ENCODE data around the gene ACSS1. TPM values are rescaled to one million over a fixed set of nuclear protein-coding genes. Genes with fewer than 3 reads are reported as not detected.

ACSS1 gene
- total RNA-seq, 1 donor from 2014 or later = 1.8 TPM

DNA sequence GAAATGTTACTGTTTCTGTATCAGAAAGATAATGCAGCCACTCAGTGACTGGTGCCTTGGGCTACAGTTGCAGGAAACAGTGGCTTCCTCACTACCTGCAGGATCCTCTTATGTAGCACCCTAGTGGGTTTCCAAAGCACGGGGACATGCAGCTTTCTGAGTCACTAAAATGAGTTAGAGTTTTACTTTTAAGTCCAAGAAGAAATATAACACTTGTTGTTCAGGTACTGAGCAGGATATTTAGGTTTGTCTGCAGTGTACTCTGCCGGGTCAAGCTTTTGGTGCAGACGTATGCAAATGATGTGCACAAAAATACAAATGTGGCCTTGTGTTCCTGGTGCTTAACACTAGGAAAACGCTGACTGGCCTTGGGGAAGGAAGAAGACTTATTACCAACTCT is 22.0 kb downstream of the ACSS1 start:
- FAIRE-seq = no peak
- no peaks in the 10 kb centered on the region for H3K36me3 ChIP-seq (ENCODE audit: control insufficient read depth, insufficient read depth, low read length)
- H3K4me3 ChIP-seq (ENCODE audit: low read depth, low read length) = no peak overlapping the region
- no peak for DNase-seq (ENCODE audit: low read depth)
- H3K27me3 ChIP-seq (ENCODE audit: control insufficient read depth, insufficient read depth, low read length) = peaks cover 1% of the 10 kb centered on the region
- TF ChIP-seq, protein P1, sequence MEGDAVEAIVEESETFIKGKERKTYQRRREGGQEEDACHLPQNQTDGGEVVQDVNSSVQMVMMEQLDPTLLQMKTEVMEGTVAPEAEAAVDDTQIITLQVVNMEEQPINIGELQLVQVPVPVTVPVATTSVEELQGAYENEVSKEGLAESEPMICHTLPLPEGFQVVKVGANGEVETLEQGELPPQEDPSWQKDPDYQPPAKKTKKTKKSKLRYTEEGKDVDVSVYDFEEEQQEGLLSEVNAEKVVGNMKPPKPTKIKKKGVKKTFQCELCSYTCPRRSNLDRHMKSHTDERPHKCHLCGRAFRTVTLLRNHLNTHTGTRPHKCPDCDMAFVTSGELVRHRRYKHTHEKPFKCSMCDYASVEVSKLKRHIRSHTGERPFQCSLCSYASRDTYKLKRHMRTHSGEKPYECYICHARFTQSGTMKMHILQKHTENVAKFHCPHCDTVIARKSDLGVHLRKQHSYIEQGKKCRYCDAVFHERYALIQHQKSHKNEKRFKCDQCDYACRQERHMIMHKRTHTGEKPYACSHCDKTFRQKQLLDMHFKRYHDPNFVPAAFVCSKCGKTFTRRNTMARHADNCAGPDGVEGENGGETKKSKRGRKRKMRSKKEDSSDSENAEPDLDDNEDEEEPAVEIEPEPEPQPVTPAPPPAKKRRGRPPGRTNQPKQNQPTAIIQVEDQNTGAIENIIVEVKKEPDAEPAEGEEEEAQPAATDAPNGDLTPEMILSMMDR (IDR thresholded peaks at IDR 0.05; ENCODE audit: insufficient read depth, low read length, severe bottlenecking) = no peak

- FAIRE-seq = no peak
Observed at GRCh38 chr20:25033924-25034300, 24.0 kb downstream of the ACSS1 start.

DNA sequence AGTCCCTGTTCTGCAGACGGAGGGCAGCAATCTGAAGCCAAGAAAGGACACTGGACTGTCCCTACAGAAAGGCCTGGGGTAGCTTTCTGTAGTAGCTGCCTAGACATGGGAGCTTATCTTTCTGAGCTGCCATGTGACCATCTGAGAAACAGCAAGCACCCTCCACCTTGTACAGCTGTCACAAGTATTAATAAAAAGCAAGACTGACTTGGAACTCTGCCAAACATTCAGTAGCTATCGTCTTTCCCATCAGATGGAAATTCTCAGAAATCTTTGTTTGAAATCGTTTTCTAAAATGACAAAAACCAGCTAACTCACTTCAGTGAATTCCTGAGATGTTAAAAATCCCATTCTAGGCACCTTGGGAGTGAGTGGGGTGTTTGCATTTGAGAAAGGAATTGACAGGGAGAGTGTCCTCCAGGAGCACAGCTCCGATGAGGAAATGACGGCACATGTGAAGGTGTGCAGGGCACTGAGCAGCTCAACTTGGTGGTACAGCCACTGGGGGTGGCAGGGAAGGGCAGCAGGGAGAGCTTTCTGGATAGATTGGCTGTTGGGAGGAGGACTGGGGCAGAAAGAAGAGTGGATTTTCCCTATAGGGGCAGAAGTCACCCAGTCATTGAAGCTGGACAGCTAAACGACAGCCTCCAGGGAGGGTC is 24.5 kb downstream of the ACSS1 start:
- Histone ChIP-seq H3K4me3 (ENCODE audit: low read depth, low read length) (no peak overlapping the region), H3K27me3 (ENCODE audit: control insufficient read depth, insufficient read depth, low read length) (peaks cover 1% of the 10 kb centered on the region), H3K36me3 (ENCODE audit: control insufficient read depth, insufficient read depth, low read length) (no peaks in the 10 kb centered on the region)
- TF ChIP-seq, protein P1 (IDR thresholded peaks at IDR 0.05; ENCODE audit: insufficient read depth, low read length, severe bottlenecking) = no peak
- FAIRE-seq = no peak
- no peak for DNase-seq (ENCODE audit: low read depth)

More at GRCh38 chr20:25033924-25034300, 24.0 kb downstream of the ACSS1 start:
- Histone ChIP-seq H3K36me3 (ENCODE audit: control insufficient read depth, insufficient read depth, low read length) (no peaks in the 10 kb centered on the region), H3K27me3 (ENCODE audit: control insufficient read depth, insufficient read depth, low read length) (peaks cover 1% of the 10 kb centered on the region), H3K4me3 (ENCODE audit: low read depth, low read length) (no peak overlapping the region)
- TF ChIP-seq, protein P1 (IDR thresholded peaks at IDR 0.05; ENCODE audit: insufficient read depth, low read length, severe bottlenecking) = no peak
- no peak for DNase-seq (ENCODE audit: low read depth)

GRCh38 chr20:25032478-25033264 is 25.3 kb downstream of the ACSS1 start:
- FAIRE-seq (no peak), DNase-seq (ENCODE audit: low read depth) (no peak)
- Histone ChIP-seq H3K27me3 (ENCODE audit: control insufficient read depth, insufficient read depth, low read length) (peaks cover 1% of the 10 kb centered on the region), H3K4me3 (ENCODE audit: low read depth, low read length) (no peak overlapping the region), H3K36me3 (ENCODE audit: control insufficient read depth, insufficient read depth, low read length) (no peaks in the 10 kb centered on the region)
- TF ChIP-seq, protein P1 (IDR thresholded peaks at IDR 0.05; ENCODE audit: insufficient read depth, low read length, severe bottlenecking) = no peak

GRCh38 chr20:25032065-25032477 is 25.9 kb downstream of the ACSS1 start:
- H3K27me3 ChIP-seq (ENCODE audit: control insufficient read depth, insufficient read depth, low read length) = peaks cover 1% of the 10 kb centered on the region
- TF ChIP-seq, protein P1 (IDR thresholded peaks at IDR 0.05; ENCODE audit: insufficient read depth, low read length, severe bottlenecking) = no peak
- FAIRE-seq = no peak
- no peaks in the 10 kb centered on the region for H3K36me3 ChIP-seq (ENCODE audit: control insufficient read depth, insufficient read depth, low read length)
- DNase-seq (ENCODE audit: low read depth) = no peak
- H3K4me3 ChIP-seq (ENCODE audit: low read depth, low read length) = no peak overlapping the region

Data from bronchial epithelial cell (primary cell).